ENCODE results near the gene CHKA. TPM values are rescaled to one million over a fixed set of nuclear protein-coding genes. Genes with fewer than 3 reads are reported as not detected.

Gene CHKA
- total and polyA plus RNA-seq, 2 donors (not counting 3 experiments of a cell fraction or from before 2014, with no cell fraction given), result 21.4 to 25.1 TPM

DNA sequence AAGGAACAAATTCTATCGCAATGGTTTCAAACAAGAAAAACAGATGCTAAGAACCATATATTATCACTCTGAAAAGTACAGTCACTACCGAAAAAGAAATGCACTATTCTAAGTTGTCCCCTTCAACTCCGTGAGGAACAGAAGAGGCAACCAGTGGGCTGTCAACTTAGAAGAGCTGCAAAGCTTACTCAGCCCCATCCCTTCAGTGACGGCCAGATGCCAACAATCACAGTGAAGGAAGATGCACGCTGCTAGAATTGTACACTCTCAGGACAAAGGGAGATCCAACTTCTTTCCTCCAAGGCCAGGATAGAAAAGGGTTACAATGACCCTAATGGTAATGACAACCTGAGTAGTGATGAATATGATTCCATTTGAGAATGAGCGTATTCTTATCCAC lies 38.5 kb upstream of the CHKA start:
- Histone ChIP-seq H3K4me2 (ENCODE audit: insufficient read depth, low read length) (no peak overlapping the region), H3K79me2 (ENCODE audit: control insufficient read depth, insufficient read depth, low read length) (no peaks in the 10 kb centered on the region), H3K27me3 (ENCODE audit: control insufficient read depth in 2 of 2, insufficient read depth in 2 of 2, low read length in 2 of 2) (no peaks in the 10 kb centered on the region), H3K4me3 (replicated peaks in 1 of 3; ENCODE audit: insufficient read depth in 1 of 3, low read depth in 1 of 3, low read length in 3 of 3) (no peak overlapping the region), H3K9me3 (replicated peaks; ENCODE audit: control insufficient read depth, insufficient read depth, low read length) (no peaks in the 10 kb centered on the region), H3K36me3 (ENCODE audit: control insufficient read depth in 2 of 2, extremely low read depth in 1 of 2, insufficient read depth in 2 of 2, low read length in 2 of 2) (peaks cover 0 to 17% of the 10 kb centered on the region in 2 experiments), H3K27ac (ENCODE audit: insufficient read depth, low read depth, low read length) (no peak overlapping the region), H3K4me1 (ENCODE audit: control insufficient read depth, extremely low read depth, insufficient read depth, low read length) (no peaks in the 10 kb centered on the region), H4K20me1 (replicated peaks; ENCODE audit: control insufficient read depth, extremely low read depth, insufficient read depth, low read length) (no peaks in the 10 kb centered on the region), H3K9me1 (replicated peaks; ENCODE audit: control insufficient read depth, extremely low read depth, insufficient read depth, low read length) (no peaks in the 10 kb centered on the region), H3K9ac (replicated peaks; ENCODE audit: extremely low read depth, insufficient read depth, low read length) (no peak overlapping the region), H2AFZ (ENCODE audit: low read depth, low read length) (no peak overlapping the region)
- FAIRE-seq, result no peak
- ChIA-PET POLR2A (interaction anchor here (0.6 kb wide), 1 partner anchor 178 kb away, joined by 3 read pairs; no protein-coding TSS in a partner anchor), CTCF (interaction anchor here (1.9 kb wide), 1 partner anchor 49 kb away, joined by 6 read pairs; no protein-coding TSS in a partner anchor)
- BruUV-seq (replicated peaks), result no TSS peak
- dilution Hi-C loops (cut with MboI; ENCODE audit: extremely low pct_ligation_motif_present, low sequenced_read_pairs), result no loop called here
- TF ChIP-seq, protein P1, sequence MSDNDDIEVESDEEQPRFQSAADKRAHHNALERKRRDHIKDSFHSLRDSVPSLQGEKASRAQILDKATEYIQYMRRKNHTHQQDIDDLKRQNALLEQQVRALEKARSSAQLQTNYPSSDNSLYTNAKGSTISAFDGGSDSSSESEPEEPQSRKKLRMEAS (IDR thresholded peaks at IDR 0.05; ENCODE audit: insufficient read depth, insufficient read length), result no peak
- no peak for DNase-seq (ENCODE audit: low read depth, low spot score)
- intact Hi-C loops (cut with micrococcal nuclease), result no loop called here

DNA sequence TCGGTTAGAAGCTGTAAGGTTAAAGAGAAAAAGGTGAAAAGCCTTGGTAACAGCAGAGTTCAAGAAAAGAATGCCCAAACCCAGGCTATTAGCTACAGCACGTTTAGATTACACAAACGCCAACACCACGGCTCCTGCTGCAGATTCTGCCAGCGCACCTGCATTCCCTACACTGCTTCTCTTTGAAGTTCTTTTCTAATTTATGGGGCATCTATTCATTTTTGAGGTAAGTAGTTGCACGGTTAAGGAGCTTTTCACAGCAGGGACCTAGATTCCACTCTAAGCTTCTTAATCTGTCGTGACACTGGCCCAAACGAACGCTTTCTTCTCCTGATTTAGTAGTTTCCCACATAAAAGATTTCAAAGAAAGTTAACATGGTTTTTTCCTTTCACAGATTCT lies 38.0 kb upstream of the CHKA start:
- no peak for TF ChIP-seq FOS (IDR thresholded peaks at IDR 0.05; ENCODE audit: borderline replicate concordance, insufficient read depth, low read length)
- intact Hi-C loops (cut with micrococcal nuclease), result no loop called here
- DNase-seq (ENCODE audit: low read depth, low spot score) (no peak), FAIRE-seq (no peak)
- no peak overlapping the region for H3K27ac ChIP-seq (ENCODE audit: insufficient read depth, low read depth, low read length)
- H3K79me2 ChIP-seq (ENCODE audit: control insufficient read depth, insufficient read depth, low read length), result no peaks in the 10 kb centered on the region
- no TSS peak for BruUV-seq (replicated peaks)
- H3K27me3 ChIP-seq (ENCODE audit: control insufficient read depth in 2 of 2, insufficient read depth in 2 of 2, low read length in 2 of 2), result no peaks in the 10 kb centered on the region
- H4K20me1 ChIP-seq (replicated peaks; ENCODE audit: control insufficient read depth, extremely low read depth, insufficient read depth, low read length), result no peaks in the 10 kb centered on the region
- no peaks in the 10 kb centered on the region for H3K9me1 ChIP-seq (replicated peaks; ENCODE audit: control insufficient read depth, extremely low read depth, insufficient read depth, low read length)
- H3K9me3 ChIP-seq (replicated peaks; ENCODE audit: control insufficient read depth, insufficient read depth, low read length), result no peaks in the 10 kb centered on the region
- no peak overlapping the region for H3K4me2 ChIP-seq (ENCODE audit: insufficient read depth, low read length)
- dilution Hi-C loops (cut with MboI; ENCODE audit: extremely low pct_ligation_motif_present, low sequenced_read_pairs), result no loop called here
- H3K9ac ChIP-seq (replicated peaks; ENCODE audit: extremely low read depth, insufficient read depth, low read length), result no peak overlapping the region
- no peak overlapping the region for H2AFZ ChIP-seq (ENCODE audit: low read depth, low read length)
- ChIA-PET CTCF (interaction anchor here (1.9 kb wide), 1 partner anchor 50 kb away, joined by 6 read pairs; no protein-coding TSS in a partner anchor), POLR2A (interaction anchor here (0.6 kb wide), 1 partner anchor 178 kb away, joined by 3 read pairs; no protein-coding TSS in a partner anchor)
- no peak overlapping the region for H3K4me3 ChIP-seq (replicated peaks in 1 of 3; ENCODE audit: insufficient read depth in 1 of 3, low read depth in 1 of 3, low read length in 3 of 3)
- peaks cover 0 to 17% of the 10 kb centered on the region in 2 experiments for H3K36me3 ChIP-seq (ENCODE audit: control insufficient read depth in 2 of 2, extremely low read depth in 1 of 2, insufficient read depth in 2 of 2, low read length in 2 of 2)
- no peaks in the 10 kb centered on the region for H3K4me1 ChIP-seq (ENCODE audit: control insufficient read depth, extremely low read depth, insufficient read depth, low read length)

Data from endothelial cell of umbilical vein (primary cell).